Measurements from ENCODE around the gene LRPPRC. TPM values are rescaled to one million over a fixed set of nuclear protein-coding genes. Genes with fewer than 3 reads are reported as not detected.

The LRPPRC gene
- polyA plus RNA-seq, 4 donors = 100 to 122 (median 113) TPM

Other genes starting within 250 kb of the LRPPRC start
- 10 to 100 TPM; 73.6 to 95.1 (median 84.8) TPM for gene DYNC2LI1, start 221.9 kb downstream of the LRPPRC start, polyA plus RNA-seq (ENCODE audit: insufficient read length in 4 of 4)
- under 1 TPM; 0.44 to 0.76 (median 0.65) TPM for gene ABCG5, start 157.2 kb downstream of the LRPPRC start, polyA plus RNA-seq (ENCODE audit: insufficient read length in 4 of 4)
- gene ABCG8, start 157.0 kb downstream of the LRPPRC start, polyA plus RNA-seq (ENCODE audit: insufficient read length in 4 of 4) = 1 to 10 TPM; 1.0 to 1.1 (median 1.0) TPM
- gene PPM1B, start 172.9 kb upstream of the LRPPRC start, polyA plus RNA-seq (ENCODE audit: insufficient read length in 4 of 4) = 10 to 100 TPM; 56.8 to 86.1 (median 70.5) TPM

All from left renal cortex interstitium (tissue), 4 donors.